K562 (cell line): ENCODE results near the gene CFL1. TPM values are rescaled to one million over a fixed set of nuclear protein-coding genes. Genes with fewer than 3 reads are reported as not detected.

Experiments
- ADNP ChIP-seq: fragments of 200-800 bp; sonication (Bioruptor generic); IDR thresholded peaks from 2 replicates; pipeline ENCODE4 v1.6.1; 2016; ENCODE audit warnings: missing genetic modification characterization, missing compliant biosample characterization
- CEBPG ChIP-seq, 3 experiments: fragments of 200-800 bp in 1 of 3; sonication (Bioruptor generic) in 1 of 3; sonication (generic) in 1 of 3; formaldehyde crosslinking in 1 of 3; IDR thresholded peaks in 2 of 3; conservative IDR thresholded peaks in 1 of 3; 2 replicates each; pipeline versions ENCODE4 v1.6.1 to v1.8.0; 2016 to 2022; ENCODE audit warnings: missing compliant biosample characterization in 2 of 3, missing genetic modification characterization in 2 of 3, mild to moderate bottlenecking in 1 of 3, missing genetic modification reagents in 1 of 3
- CXXC5 ChIP-seq: fragments of 250-450 bp; sonication (Bioruptor Pico); IDR thresholded peaks from 2 replicates; pipeline ENCODE4 v1.8.0; 2022; ENCODE audit warnings: inconsistent platforms, mild to moderate bottlenecking, moderate library complexity
- FOXA1 ChIP-seq: fragments of 450-650 bp; IDR thresholded peaks from 2 replicates; pipeline ENCODE4 v1.6.1; 2016; ENCODE audit warnings: mild to moderate bottlenecking, borderline replicate concordance
- PCBP2 ChIP-seq: fragments of 200-400 bp; formaldehyde crosslinking; IDR thresholded peaks from 2 replicates; pipeline ENCODE4 v1.6.1; 2018; ENCODE audit warnings: low read length, low read depth, mild to moderate bottlenecking, moderate library complexity; ENCODE audit not compliant: poor library complexity, severe bottlenecking
- PRPF4 ChIP-seq: fragments of 200-400 bp; formaldehyde crosslinking; IDR thresholded peaks from one replicate; pipeline ENCODE4 v1.6.1; 2017; ENCODE audit warnings: low read length, low read depth, mild to moderate bottlenecking; ENCODE audit not compliant: insufficient read depth, poor library complexity, severe bottlenecking
- SP1 ChIP-seq: sonication (generic); formaldehyde crosslinking; IDR thresholded peaks from 2 replicates; pipeline ENCODE4 v1.8.1; 2022; ENCODE audit warnings: mild to moderate bottlenecking, missing genetic modification reagents
- TCF7 ChIP-seq: sonication (generic); IDR thresholded peaks from 2 replicates; pipeline ENCODE4 v1.6.1; 2016; ENCODE audit warnings: antibody characterized with exemption, borderline replicate concordance
- ZBED1 ChIP-seq: IDR thresholded peaks from 2 replicates; pipeline ENCODE4 v1.6.1; 2014
- ZNF175 ChIP-seq: fragments of 200-800 bp; sonication (Bioruptor generic); IDR thresholded peaks from 2 replicates; pipeline ENCODE4 v1.6.1; 2016; ENCODE audit warnings: low read depth, mild to moderate bottlenecking, missing genetic modification characterization, missing compliant biosample characterization
- ZNF217 ChIP-seq: sonication (generic); formaldehyde crosslinking; IDR thresholded peaks from 2 replicates; pipeline ENCODE4 v1.8.0; 2022; ENCODE audit warnings: mild to moderate bottlenecking, missing genetic modification reagents
- ZNF507 ChIP-seq: conservative IDR thresholded peaks from 2 replicates; pipeline ENCODE4 v1.6.1; 2017; ENCODE audit warnings: missing genetic modification characterization, missing compliant biosample characterization
- ZNF707 ChIP-seq: fragments of 250-450 bp; sonication (Bioruptor Pico); conservative IDR thresholded peaks from 2 replicates; pipeline ENCODE4 v1.8.0; 2022; ENCODE audit warnings: inconsistent platforms, mild to moderate bottlenecking, moderate library complexity
- ZSCAN29 ChIP-seq: fragments of 450-650 bp; IDR thresholded peaks from 2 replicates; pipeline ENCODE4 v1.6.1; 2017
- polyA plus RNA-seq, 8 experiments: library from polyadenylated mRNA; depleted of rRNA in 4 of 8; stranded (reverse) in 5 of 8; unstranded in 3 of 8; fragments of >200 nt; fragmentation: Nextera tagmentation in 2 of 8; fragmentation: Illumina TruSeq in 1 of 8; extraction: Ambion mirVana in 2 of 8; extraction: Trizol in 1 of 8; gene quantifications; 2 replicates each; pipeline versions ENCODE4 v1.2.1 to v1.2.3, GENCODE V29; 2011 to 2014; ENCODE audit warnings: inconsistent platforms in 1 of 8, missing spikeins in 1 of 8
- total RNA-seq, 7 experiments: library from RNA; depleted of rRNA in 6 of 7; stranded (reverse); fragments of >200 nt in 6 of 7; fragmentation: Illumina TruSeq in 2 of 7; extraction: Trizol in 2 of 7; gene quantifications; 2 replicates each; pipeline versions ENCODE4 v1.2.1 to v1.2.3, GENCODE V29; 2011 to 2021; ENCODE audit warnings: low replicate concordance in 1 of 7
- TF ChIP-seq, protein P1 (sequence below), 3 experiments: fragments of 200-800 bp in 1 of 3; fragments of 250-450 bp in 1 of 3; fragments of 450-650 bp in 1 of 3; sonication (Bioruptor Pico) in 1 of 3; sonication (Bioruptor generic) in 1 of 3; formaldehyde crosslinking in 1 of 3; IDR thresholded peaks; 2 replicates each; pipeline versions ENCODE4 v1.6.1 to v1.8.0; 2016 to 2022; ENCODE audit warnings: mild to moderate bottlenecking in 2 of 3, missing genetic modification characterization in 2 of 3, missing compliant biosample characterization in 1 of 3, moderate library complexity in 1 of 3
- TF ChIP-seq, protein P2 (sequence below): fragments of 250-450 bp; sonication (Bioruptor Pico); IDR thresholded peaks from 2 replicates; pipeline ENCODE4 v1.8.0; 2021; ENCODE audit warnings: borderline replicate concordance, mild to moderate bottlenecking, moderate library complexity; ENCODE audit not compliant: poor library complexity, severe bottlenecking
- TF ChIP-seq, protein P3 (sequence below): fragments of 200-800 bp; sonication (Bioruptor generic); IDR thresholded peaks from 2 replicates; pipeline ENCODE4 v1.6.1; 2016; ENCODE audit warnings: missing genetic modification characterization, missing compliant biosample characterization

Gene CFL1
- total and polyA plus RNA-seq, 9 of the 15 experiments (the other 6 are each of a cell fraction or from before 2014, with no cell fraction given): 105 to 1,101 (median 859) TPM

DNA sequence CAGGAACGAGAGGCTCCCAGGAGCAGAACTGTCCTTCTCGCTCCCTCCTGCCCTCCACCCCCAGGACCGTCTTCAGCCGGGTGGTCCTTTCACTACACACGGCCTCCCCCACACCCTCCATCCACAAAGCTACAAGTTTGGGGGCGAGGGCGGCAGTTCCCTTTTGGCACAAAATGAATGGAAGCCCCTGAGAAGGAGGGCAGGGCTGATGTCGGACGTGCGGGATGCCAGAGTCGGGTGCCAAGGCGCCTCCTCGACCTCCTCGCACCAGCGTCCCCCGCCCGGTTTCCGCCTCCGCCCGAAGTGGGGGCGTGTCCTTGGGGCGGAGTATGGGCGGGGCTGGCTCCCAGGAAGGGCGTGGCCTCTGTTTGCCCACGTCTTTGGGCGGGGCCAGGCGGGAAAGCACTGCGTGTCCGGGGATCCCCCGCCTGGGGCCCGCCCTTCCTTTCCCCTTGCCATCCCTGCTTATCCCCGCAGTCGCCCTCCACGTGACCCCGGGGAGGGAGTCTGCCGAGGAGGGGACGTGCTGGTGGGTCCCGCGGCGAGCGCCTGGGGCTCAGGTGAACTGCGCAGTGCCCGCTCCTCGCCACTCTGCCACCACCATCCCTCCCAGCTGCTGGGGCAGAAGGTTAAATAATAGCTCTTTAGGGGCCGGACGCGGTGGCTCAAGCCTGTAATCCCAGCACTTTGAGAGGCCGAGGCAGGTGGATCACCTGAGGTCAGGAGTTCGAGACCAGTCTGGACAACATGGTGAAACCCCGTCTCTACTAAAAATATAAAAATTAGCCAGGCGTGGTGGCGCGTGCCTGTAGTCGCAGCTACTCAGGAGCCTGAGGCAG is 15.6 kb upstream of the CFL1 start (continued):
- TF ChIP-seq, protein P1, sequence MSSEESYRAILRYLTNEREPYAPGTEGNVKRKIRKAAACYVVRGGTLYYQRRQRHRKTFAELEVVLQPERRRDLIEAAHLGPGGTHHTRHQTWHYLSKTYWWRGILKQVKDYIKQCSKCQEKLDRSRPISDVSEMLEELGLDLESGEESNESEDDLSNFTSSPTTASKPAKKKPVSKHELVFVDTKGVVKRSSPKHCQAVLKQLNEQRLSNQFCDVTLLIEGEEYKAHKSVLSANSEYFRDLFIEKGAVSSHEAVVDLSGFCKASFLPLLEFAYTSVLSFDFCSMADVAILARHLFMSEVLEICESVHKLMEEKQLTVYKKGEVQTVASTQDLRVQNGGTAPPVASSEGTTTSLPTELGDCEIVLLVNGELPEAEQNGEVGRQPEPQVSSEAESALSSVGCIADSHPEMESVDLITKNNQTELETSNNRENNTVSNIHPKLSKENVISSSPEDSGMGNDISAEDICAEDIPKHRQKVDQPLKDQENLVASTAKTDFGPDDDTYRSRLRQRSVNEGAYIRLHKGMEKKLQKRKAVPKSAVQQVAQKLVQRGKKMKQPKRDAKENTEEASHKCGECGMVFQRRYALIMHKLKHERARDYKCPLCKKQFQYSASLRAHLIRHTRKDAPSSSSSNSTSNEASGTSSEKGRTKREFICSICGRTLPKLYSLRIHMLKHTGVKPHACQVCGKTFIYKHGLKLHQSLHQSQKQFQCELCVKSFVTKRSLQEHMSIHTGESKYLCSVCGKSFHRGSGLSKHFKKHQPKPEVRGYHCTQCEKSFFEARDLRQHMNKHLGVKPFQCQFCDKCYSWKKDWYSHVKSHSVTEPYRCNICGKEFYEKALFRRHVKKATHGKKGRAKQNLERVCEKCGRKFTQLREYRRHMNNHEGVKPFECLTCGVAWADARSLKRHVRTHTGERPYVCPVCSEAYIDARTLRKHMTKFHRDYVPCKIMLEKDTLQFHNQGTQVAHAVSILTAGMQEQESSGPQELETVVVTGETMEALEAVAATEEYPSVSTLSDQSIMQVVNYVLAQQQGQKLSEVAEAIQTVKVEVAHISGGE (CRISPR knock-in tag; IDR thresholded peaks at IDR 0.05): no peak
- TF ChIP-seq, protein P2, sequence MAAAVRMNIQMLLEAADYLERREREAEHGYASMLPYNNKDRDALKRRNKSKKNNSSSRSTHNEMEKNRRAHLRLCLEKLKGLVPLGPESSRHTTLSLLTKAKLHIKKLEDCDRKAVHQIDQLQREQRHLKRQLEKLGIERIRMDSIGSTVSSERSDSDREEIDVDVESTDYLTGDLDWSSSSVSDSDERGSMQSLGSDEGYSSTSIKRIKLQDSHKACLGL (CRISPR knock-in tag): no peak
- TF ChIP-seq, protein P3, sequence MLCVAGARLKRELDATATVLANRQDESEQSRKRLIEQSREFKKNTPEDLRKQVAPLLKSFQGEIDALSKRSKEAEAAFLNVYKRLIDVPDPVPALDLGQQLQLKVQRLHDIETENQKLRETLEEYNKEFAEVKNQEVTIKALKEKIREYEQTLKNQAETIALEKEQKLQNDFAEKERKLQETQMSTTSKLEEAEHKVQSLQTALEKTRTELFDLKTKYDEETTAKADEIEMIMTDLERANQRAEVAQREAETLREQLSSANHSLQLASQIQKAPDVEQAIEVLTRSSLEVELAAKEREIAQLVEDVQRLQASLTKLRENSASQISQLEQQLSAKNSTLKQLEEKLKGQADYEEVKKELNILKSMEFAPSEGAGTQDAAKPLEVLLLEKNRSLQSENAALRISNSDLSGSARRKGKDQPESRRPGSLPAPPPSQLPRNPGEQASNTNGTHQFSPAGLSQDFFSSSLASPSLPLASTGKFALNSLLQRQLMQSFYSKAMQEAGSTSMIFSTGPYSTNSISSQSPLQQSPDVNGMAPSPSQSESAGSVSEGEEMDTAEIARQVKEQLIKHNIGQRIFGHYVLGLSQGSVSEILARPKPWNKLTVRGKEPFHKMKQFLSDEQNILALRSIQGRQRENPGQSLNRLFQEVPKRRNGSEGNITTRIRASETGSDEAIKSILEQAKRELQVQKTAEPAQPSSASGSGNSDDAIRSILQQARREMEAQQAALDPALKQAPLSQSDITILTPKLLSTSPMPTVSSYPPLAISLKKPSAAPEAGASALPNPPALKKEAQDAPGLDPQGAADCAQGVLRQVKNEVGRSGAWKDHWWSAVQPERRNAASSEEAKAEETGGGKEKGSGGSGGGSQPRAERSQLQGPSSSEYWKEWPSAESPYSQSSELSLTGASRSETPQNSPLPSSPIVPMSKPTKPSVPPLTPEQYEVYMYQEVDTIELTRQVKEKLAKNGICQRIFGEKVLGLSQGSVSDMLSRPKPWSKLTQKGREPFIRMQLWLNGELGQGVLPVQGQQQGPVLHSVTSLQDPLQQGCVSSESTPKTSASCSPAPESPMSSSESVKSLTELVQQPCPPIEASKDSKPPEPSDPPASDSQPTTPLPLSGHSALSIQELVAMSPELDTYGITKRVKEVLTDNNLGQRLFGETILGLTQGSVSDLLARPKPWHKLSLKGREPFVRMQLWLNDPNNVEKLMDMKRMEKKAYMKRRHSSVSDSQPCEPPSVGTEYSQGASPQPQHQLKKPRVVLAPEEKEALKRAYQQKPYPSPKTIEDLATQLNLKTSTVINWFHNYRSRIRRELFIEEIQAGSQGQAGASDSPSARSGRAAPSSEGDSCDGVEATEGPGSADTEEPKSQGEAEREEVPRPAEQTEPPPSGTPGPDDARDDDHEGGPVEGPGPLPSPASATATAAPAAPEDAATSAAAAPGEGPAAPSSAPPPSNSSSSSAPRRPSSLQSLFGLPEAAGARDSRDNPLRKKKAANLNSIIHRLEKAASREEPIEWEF (CRISPR knock-in tag): no peak
- TF ChIP-seq ZNF217 (CRISPR knock-in tag): no peak
- TF ChIP-seq ZNF507 (tag): no peak
- TF ChIP-seq ZBED1: no peak
- peak; percentile 99 for TF ChIP-seq SP1 (CRISPR knock-in tag)
- 0 out of 2 replicates have a peak, but pooled peaks have one; percentile 23 for TF ChIP-seq ZSCAN29
- no peak for TF ChIP-seq PRPF4
- TF ChIP-seq PCBP2: no peak
- TF ChIP-seq ADNP (tag): no peak
- TF ChIP-seq CEBPG (CRISPR knock-in tag; IDR thresholded peaks at IDR 0.05): no peak
- no peak for TF ChIP-seq CEBPG (tag; conservative IDR thresholded peaks at IDR 0.05 in 1 of 2, IDR thresholded peaks at IDR 0.05 in 1 of 2)
- TF ChIP-seq FOXA1: no peak
- TF ChIP-seq ZNF175 (CRISPR knock-in tag): no peak
- TF ChIP-seq TCF7: no peak
- peak; percentile 88 for TF ChIP-seq CXXC5 (CRISPR knock-in tag)
- no peak for TF ChIP-seq ZNF707 (CRISPR knock-in tag)
